GM12872 (cell line): ENCODE results near the gene XXYLT1.

Source experiments
- CTCF ChIP-seq: IDR thresholded peaks from 3 replicates; pipeline ENCODE4 v1.5.1; 2011; ENCODE audit warnings: low read depth, mild to moderate bottlenecking, low read length, moderate library complexity; ENCODE audit not compliant: insufficient read depth

XXYLT1 gene

GRCh38 chr3:195071011-195071728 is 199.8 kb downstream of the XXYLT1 start:
- TF ChIP-seq CTCF = no peak

- no peak for TF ChIP-seq CTCF
Observed at GRCh38 chr3:195070336-195070735, 200.6 kb downstream of the XXYLT1 start.

- TF ChIP-seq CTCF = no peak
Observed at GRCh38 chr3:195069501-195070251, 201.3 kb downstream of the XXYLT1 start.

GRCh38 chr3:195068084-195069080 is 202.6 kb downstream of the XXYLT1 start:
- no peak for TF ChIP-seq CTCF

- no peak for TF ChIP-seq CTCF
Observed at GRCh38 chr3:195066441-195066841, 204.5 kb downstream of the XXYLT1 start.

- no peak for TF ChIP-seq CTCF
Observed at GRCh38 chr3:195065864-195066185, 205.1 kb downstream of the XXYLT1 start.
